ENCODE data around the gene TDRD7.

The TDRD7 gene

DNA sequence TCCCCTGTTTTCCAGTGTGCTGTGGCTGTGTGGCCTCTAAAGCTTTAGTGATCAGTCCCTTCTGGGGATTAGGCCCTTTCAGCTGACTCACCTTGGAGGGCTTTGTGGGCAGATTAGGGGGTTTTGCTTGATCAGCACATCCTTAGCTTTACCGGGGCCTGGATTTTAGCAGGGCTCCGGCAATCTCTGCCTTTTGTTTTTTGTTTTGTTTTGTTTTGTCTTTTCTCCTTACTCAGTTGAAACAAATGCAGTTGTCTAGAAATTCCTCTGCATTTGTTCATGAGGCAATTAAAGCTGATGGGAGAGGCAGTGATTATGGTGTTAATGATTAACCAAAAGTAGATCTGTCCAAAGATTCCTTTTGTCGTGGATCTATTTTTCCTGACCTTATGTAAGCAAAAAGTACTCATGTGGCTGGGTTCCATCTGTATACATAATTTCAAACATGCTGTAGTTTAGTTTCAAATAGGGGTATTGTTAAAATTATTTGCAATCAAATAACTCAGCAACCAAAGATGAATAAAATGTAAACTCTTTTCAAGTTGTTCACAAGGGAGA is 5.2 kb upstream of the TDRD7 start:
- H3K4me3 ChIP-seq (ENCODE audit: low read depth in 1 of 2, low read length in 2 of 2) = no peak overlapping the region
- H3K36me3 ChIP-seq (ENCODE audit: insufficient read depth, low read length) = no peaks in the 10 kb centered on the region
- H3K27ac ChIP-seq (ENCODE audit: low read depth, low read length) = no peak overlapping the region
- no peak overlapping the region for H3K9ac ChIP-seq (ENCODE audit: low read length)
- H3K9me3 ChIP-seq (ENCODE audit: low read length) = no peaks in the 10 kb centered on the region
- H3K4me1 ChIP-seq (ENCODE audit: insufficient read depth, low read length) = no peaks in the 10 kb centered on the region
- no peaks in the 10 kb centered on the region for H3K27me3 ChIP-seq (ENCODE audit: control insufficient read depth in 1 of 2, insufficient read depth in 2 of 2, low read length in 2 of 2)

DNA sequence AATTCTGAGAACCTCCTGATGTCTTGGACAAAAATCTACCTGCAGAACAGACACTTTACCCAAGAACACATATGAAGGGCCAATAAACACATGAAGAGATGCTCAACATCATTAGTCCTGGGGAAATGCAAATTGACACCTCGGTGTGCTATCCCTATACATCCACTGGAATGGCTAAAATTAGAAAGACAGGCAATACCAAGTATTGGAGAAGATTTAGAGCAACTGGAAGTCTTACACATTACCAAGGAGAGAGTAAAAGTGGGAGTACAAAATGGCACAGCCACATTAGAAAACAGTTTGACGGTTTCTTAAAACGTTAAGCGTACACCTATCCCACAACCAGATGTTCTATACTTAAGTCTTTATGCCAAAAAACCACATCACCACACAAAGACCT is 3.3 kb upstream of the TDRD7 start:
- Histone ChIP-seq H3K9ac (ENCODE audit: low read length) (no peak overlapping the region), H3K4me1 (ENCODE audit: insufficient read depth, low read length) (peaks cover 10% of the 10 kb centered on the region), H3K9me3 (ENCODE audit: low read length) (no peaks in the 10 kb centered on the region), H3K27ac (ENCODE audit: low read depth, low read length) (no peak overlapping the region), H3K27me3 (ENCODE audit: control insufficient read depth in 1 of 2, insufficient read depth in 2 of 2, low read length in 2 of 2) (no peaks in the 10 kb centered on the region), H3K4me3 (ENCODE audit: low read depth in 1 of 2, low read length in 2 of 2) (no peak overlapping the region), H3K36me3 (ENCODE audit: insufficient read depth, low read length) (no peaks in the 10 kb centered on the region)

DNA sequence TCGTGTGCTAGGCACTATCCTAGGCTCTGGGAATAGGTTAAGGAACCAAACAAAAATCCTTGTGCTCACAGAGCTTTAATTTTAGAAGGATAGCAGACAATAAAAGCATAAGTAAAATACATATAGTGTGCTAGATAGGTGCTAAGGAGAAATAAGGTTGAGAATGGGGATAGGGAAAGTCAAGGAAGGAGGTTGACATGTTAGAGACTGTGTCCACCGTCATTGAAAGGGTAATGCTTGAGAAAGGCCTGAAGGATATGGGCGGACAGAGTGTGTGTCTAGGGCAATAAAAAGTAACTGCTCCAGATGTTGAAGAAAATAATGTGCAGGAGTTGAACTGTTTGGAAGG is 482 bp upstream of the TDRD7 start:
- H3K9ac ChIP-seq (ENCODE audit: low read length) = no peak overlapping the region
- H3K9me3 ChIP-seq (ENCODE audit: low read length) = no peaks in the 10 kb centered on the region

DNA sequence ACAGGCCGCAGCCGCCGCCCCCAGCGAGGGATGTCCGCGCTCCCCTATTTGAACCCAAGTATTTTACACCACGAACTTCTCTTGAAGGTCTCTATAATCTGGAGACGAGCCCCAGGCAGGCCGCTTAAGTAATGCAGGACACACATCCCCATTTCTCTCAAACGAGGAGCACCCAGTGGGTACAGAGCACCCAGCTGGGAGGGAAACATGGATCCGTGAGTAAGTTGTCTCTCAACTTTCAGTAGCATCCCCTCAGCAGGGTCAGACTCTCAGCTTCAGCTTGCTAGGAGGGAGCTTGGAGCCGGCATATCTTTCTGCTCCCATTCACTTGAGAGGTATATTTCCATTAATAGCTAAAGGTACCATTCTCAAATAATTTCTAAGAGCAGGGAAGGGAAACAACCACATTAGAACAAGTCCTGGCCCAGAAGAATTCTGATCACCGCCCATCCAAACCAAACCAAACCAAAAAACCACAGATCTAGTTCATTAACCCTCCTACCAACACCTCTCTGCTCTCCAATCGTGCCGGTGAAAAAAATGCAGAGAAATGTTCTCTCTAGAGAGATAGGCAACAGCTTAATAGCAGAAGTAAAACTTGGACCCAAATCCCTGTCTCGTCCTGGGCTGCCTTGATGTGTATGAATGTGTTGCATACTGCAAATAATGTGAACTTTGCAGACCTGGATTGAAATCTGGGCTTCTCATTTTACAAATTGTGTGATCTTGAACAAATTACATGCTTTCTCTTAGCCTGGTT is 910 bp downstream of the TDRD7 start:
- H3K4me3 ChIP-seq (ENCODE audit: low read depth in 1 of 2, low read length in 2 of 2) = peak overlapping the region; percentile 74 to 96
- H3K36me3 ChIP-seq (ENCODE audit: insufficient read depth, low read length) = no peaks in the 10 kb centered on the region
- no peaks in the 10 kb centered on the region for H3K27me3 ChIP-seq (ENCODE audit: control insufficient read depth in 1 of 2, insufficient read depth in 2 of 2, low read length in 2 of 2)
- peaks cover 13% of the 10 kb centered on the region for H3K4me1 ChIP-seq (ENCODE audit: insufficient read depth, low read length)
- no peaks in the 10 kb centered on the region for H3K9me3 ChIP-seq (ENCODE audit: low read length)
- peak overlapping the region; percentile 51 for H3K9ac ChIP-seq (ENCODE audit: low read length)
- peak overlapping the region; percentile 78 for H3K27ac ChIP-seq (ENCODE audit: low read depth, low read length)

More for the DNA sequence above, 482 bp upstream of the TDRD7 start:
- Histone ChIP-seq H3K27me3 (ENCODE audit: control insufficient read depth in 1 of 2, insufficient read depth in 2 of 2, low read length in 2 of 2) (no peaks in the 10 kb centered on the region), H3K4me3 (ENCODE audit: low read depth in 1 of 2, low read length in 2 of 2) (peak overlapping the region; percentile 7 to 31), H3K4me1 (ENCODE audit: insufficient read depth, low read length) (peaks cover 13% of the 10 kb centered on the region), H3K27ac (ENCODE audit: low read depth, low read length) (no peak overlapping the region), H3K36me3 (ENCODE audit: insufficient read depth, low read length) (no peaks in the 10 kb centered on the region)

DNA sequence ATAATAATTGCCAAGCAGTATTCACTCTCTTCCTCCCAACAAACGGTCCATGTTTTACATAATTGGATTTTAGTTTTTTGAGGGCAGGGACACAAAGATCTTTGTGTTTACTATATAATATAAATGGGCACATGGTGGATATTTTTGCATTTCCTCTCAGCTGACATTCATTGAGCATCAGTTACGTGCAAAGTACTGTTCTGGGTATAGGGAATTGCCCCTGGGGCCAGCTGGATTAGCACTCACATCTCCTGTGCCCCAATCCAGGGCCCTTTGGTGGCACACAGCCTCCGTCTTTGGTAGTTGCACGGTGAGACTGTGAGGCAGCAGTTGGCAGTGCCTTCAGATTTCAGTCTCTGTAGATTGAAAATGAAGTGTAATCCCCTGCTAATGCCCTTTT is 1.6 kb downstream of the TDRD7 start:
- Histone ChIP-seq H3K27me3 (ENCODE audit: control insufficient read depth in 1 of 2, insufficient read depth in 2 of 2, low read length in 2 of 2) (no peaks in the 10 kb centered on the region), H3K27ac (ENCODE audit: low read depth, low read length) (no peak overlapping the region), H3K36me3 (ENCODE audit: insufficient read depth, low read length) (no peaks in the 10 kb centered on the region), H3K4me3 (ENCODE audit: low read depth in 1 of 2, low read length in 2 of 2) (peak overlapping the region in 1 of 2 donors; percentile 74), H3K4me1 (ENCODE audit: insufficient read depth, low read length) (peaks cover 13% of the 10 kb centered on the region), H3K9ac (ENCODE audit: low read length) (no peak overlapping the region), H3K9me3 (ENCODE audit: low read length) (no peaks in the 10 kb centered on the region)

DNA sequence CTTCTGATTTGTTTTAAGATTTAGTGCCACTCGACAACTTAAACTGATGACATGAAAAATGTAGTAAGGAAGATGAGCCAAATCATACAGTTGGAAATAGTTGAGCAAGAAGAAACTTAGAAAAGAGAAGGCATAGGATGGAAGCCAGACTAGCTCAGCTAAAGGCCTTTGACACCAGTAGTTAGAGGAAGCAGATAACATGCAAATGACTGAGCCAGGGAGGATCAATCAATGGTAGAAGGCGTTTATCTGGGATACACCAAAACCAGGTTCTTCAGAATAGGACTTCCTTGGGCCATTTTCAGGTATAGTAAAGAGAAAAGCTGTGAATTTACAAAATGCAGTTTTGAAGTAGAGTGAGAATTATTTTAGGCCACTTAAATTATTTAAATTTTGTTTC is 3.2 kb downstream of the TDRD7 start:
- Histone ChIP-seq H3K27ac (ENCODE audit: low read depth, low read length) (no peak overlapping the region), H3K9me3 (ENCODE audit: low read length) (no peaks in the 10 kb centered on the region), H3K9ac (ENCODE audit: low read length) (no peak overlapping the region), H3K36me3 (ENCODE audit: insufficient read depth, low read length) (no peaks in the 10 kb centered on the region), H3K4me3 (ENCODE audit: low read depth in 1 of 2, low read length in 2 of 2) (no peak overlapping the region), H3K27me3 (ENCODE audit: control insufficient read depth in 1 of 2, insufficient read depth in 2 of 2, low read length in 2 of 2) (no peaks in the 10 kb centered on the region), H3K4me1 (ENCODE audit: insufficient read depth, low read length) (peaks cover 19% of the 10 kb centered on the region)

DNA sequence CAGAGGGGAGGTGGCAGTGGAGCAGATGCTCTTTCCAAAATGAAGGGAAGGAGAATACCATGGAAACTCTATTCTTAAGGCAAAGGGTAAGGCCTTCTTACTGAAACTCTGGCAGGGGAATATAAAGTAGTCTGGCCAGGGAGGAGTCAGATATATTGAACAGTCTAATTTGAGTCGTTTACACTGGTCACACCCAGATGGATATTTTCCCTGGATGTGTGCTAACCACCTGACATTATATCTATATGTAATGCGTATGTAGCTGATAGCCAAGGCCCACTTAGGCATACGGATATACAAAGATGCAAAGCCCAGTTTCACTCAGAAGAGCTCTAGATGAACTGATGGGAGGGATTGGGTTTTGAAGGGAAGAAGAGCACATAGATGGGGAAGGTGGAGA is 7.0 kb downstream of the TDRD7 start:
- Histone ChIP-seq H3K9me3 (ENCODE audit: low read length) (peaks cover 6% of the 10 kb centered on the region), H3K9ac (ENCODE audit: low read length) (no peak overlapping the region), H3K4me3 (ENCODE audit: low read depth in 1 of 2, low read length in 2 of 2) (no peak overlapping the region), H3K27ac (ENCODE audit: low read depth, low read length) (no peak overlapping the region), H3K36me3 (ENCODE audit: insufficient read depth, low read length) (no peaks in the 10 kb centered on the region), H3K4me1 (ENCODE audit: insufficient read depth, low read length) (peaks cover 6% of the 10 kb centered on the region), H3K27me3 (ENCODE audit: control insufficient read depth in 1 of 2, insufficient read depth in 2 of 2, low read length in 2 of 2) (no peaks in the 10 kb centered on the region)

DNA sequence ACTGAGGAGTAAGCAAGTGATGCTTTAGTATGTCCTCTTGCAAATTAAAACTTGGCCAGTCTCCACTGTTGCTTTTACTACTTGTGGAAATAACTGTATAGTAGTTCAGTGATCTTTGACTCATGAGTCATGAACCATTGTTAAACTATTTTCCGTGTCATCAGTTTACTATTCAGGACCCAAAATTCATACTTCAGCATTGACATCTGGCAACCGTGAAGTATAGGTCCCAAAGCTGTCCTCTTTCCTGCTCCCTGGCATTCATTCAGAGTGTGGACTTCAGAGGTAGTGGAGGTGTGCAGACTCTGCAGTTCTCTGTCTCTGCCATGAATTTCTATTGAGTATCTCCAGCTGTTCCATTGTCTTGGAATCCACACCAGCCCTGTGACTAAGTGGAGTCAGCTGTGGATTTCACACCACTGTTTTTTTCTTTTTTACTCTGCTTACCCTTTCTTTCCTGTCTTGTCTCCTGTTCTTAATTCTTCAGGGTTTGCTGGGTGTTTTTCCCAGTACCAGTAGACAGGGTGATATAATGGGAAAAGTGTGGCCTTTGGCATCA is 7.5 kb downstream of the TDRD7 start:
- Histone ChIP-seq H3K9ac (ENCODE audit: low read length) (no peak overlapping the region), H3K27ac (ENCODE audit: low read depth, low read length) (no peak overlapping the region), H3K9me3 (ENCODE audit: low read length) (peaks cover 6% of the 10 kb centered on the region), H3K4me3 (ENCODE audit: low read depth in 1 of 2, low read length in 2 of 2) (no peak overlapping the region), H3K36me3 (ENCODE audit: insufficient read depth, low read length) (no peaks in the 10 kb centered on the region), H3K27me3 (ENCODE audit: control insufficient read depth in 1 of 2, insufficient read depth in 2 of 2, low read length in 2 of 2) (no peaks in the 10 kb centered on the region), H3K4me1 (ENCODE audit: insufficient read depth, low read length) (peaks cover 6% of the 10 kb centered on the region)

DNA sequence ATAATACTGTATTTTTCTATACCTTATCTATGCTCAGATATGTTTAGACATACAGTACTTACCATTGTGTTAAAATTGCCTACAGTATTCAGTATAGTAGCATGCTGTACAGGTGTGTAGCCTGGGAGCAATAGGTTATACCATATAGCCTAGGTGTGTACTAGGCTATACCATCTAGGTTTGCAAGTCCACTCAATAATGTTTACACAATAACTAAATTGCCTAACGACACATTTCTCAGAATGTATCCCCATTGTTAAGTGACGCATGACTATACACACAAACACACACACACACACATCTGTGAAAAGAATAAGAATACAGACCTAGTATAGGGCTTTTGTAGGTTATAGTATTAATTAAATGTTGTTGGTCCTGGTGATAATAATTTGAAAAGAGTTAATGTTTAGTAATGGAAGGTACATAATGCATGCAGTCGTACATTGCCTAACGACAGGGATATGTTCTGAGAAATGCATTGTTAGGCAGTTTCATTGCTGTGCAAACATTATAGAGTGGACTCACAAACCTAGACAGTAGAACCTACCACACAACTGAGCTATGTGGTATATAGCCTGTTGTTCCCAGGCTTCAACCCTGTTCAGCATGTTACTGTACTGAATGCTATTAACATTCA is 13.6 kb downstream of the TDRD7 start:
- Histone ChIP-seq H3K27ac (ENCODE audit: low read depth, low read length) (no peak overlapping the region), H3K4me1 (ENCODE audit: insufficient read depth, low read length) (no peaks in the 10 kb centered on the region), H3K9ac (ENCODE audit: low read length) (no peak overlapping the region), H3K4me3 (ENCODE audit: low read depth in 1 of 2, low read length in 2 of 2) (no peak overlapping the region), H3K36me3 (ENCODE audit: insufficient read depth, low read length) (peaks cover 8% of the 10 kb centered on the region), H3K9me3 (ENCODE audit: low read length) (peaks cover 6% of the 10 kb centered on the region), H3K27me3 (ENCODE audit: control insufficient read depth in 1 of 2, insufficient read depth in 2 of 2, low read length in 2 of 2) (no peaks in the 10 kb centered on the region)

DNA sequence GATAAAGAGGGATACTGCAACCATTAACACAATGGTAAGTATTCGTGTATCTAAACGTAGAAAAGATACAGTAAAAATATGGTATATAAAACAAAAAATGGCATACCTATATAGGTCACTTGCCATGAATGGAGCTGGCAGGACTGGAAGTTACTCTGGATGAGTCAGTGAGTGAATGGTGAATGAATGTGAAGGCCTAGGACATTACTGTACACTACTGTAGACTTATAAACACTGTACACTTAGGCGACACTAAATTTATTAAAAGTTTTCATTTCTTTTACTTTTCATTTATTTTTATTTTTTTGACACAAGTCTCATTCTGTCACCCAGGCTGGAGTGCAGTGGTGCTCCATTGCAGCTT is 14.1 kb downstream of the TDRD7 start:
- H3K36me3 ChIP-seq (ENCODE audit: insufficient read depth, low read length) = peaks cover 8% of the 10 kb centered on the region
- peaks cover 6% of the 10 kb centered on the region for H3K9me3 ChIP-seq (ENCODE audit: low read length)
- no peak overlapping the region for H3K4me3 ChIP-seq (ENCODE audit: low read depth in 1 of 2, low read length in 2 of 2)
- H3K4me1 ChIP-seq (ENCODE audit: insufficient read depth, low read length) = no peaks in the 10 kb centered on the region
- H3K27me3 ChIP-seq (ENCODE audit: control insufficient read depth in 1 of 2, insufficient read depth in 2 of 2, low read length in 2 of 2) = no peaks in the 10 kb centered on the region
- H3K9ac ChIP-seq (ENCODE audit: low read length) = no peak overlapping the region
- H3K27ac ChIP-seq (ENCODE audit: low read depth, low read length) = no peak overlapping the region

DNA sequence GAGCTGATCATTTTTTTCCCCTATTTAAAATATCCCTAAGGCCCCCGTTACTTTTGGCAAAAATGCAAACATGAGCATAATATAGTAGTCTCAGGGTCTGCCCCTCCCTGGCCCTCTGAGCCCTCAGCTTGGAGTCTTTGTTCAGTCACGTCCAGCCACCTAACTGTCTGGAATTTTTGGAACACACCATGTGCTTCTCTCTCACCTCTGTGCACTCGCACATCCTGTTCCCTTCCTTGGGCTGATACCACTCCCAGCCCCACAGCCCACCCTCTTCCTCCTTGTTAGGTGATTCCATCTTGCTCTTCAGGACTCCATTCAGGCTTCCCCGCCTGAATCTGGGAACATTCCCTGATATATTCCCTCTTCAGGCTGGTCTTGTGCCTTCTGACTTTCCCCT is 16.0 kb downstream of the TDRD7 start:
- no peaks in the 10 kb centered on the region for H3K4me1 ChIP-seq (ENCODE audit: insufficient read depth, low read length)
- no peak overlapping the region for H3K9ac ChIP-seq (ENCODE audit: low read length)
- H3K27me3 ChIP-seq (ENCODE audit: control insufficient read depth in 1 of 2, insufficient read depth in 2 of 2, low read length in 2 of 2) = no peaks in the 10 kb centered on the region
- H3K36me3 ChIP-seq (ENCODE audit: insufficient read depth, low read length) = peaks cover 25% of the 10 kb centered on the region
- peaks cover 6% of the 10 kb centered on the region for H3K9me3 ChIP-seq (ENCODE audit: low read length)
- no peak overlapping the region for H3K27ac ChIP-seq (ENCODE audit: low read depth, low read length)
- no peak overlapping the region for H3K4me3 ChIP-seq (ENCODE audit: low read depth in 1 of 2, low read length in 2 of 2)

All from muscle layer of colon (tissue), 2 donors.